KBM-7 (cell line): ENCODE results near the gene NPAS4.
"Not testable (repeated sequence)": the region's sequence is repeated elsewhere in the genome, so short reads cannot be mapped to it uniquely, and the experiment has no call there.

ENCODE experiments used
- DNase-seq: peaks from one replicate; pipeline ENCODE4 v3.0.0-alpha.2; 2015
- in situ Hi-C: fragments of 300-500 bp; cut with MboI; formaldehyde crosslinking; loops from 2 replicates; pipeline ENCODE4 v1.14.3; 2020; ENCODE audit warnings: low sequenced_read_pairs, low pct_unique_long_range_greater_than_20kb, mixed read lengths

The NPAS4 gene

DNA sequence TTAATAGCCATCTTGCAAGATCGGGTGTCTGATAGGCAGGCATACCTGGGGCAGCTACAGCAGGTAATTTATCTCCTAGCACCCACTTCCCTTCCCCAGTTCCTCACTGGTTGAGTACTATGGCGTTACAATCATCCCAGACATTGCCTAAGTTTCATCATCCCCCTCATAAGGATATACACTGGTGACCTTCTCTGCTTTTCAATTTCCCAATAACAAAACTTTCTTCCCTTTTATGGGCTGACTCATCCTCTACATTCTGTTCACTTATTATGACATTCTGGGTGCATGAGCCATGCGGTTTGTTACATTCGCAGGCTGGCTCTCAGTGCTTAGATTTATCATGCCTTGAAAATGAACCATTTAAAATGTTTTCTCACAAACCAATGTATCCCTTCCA lies 22.8 kb downstream of the NPAS4 start:
- in situ Hi-C loops = no loop called here
- peak; percentile 32 for DNase-seq

DNA sequence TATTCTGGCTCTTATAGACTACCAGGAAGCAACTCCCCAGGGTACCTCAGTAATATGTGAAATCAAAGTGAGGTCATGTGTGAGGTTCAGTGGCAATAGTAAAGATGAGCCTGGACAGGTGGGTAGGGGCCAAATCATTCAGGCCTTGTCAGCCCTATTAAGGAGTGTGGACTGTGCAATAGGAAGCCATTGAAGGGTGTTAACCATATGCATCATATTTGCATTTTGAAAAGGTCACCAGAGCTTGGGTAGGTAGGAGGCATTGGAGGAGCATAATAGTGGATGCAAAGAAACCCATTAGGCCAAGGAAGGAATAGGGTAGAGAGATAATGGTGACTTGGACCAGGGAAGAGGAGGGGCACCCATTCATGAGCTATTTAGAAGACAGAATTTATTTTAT lies 26.2 kb downstream of the NPAS4 start:
- in situ Hi-C loops = no loop called here
- no peak for DNase-seq

DNA sequence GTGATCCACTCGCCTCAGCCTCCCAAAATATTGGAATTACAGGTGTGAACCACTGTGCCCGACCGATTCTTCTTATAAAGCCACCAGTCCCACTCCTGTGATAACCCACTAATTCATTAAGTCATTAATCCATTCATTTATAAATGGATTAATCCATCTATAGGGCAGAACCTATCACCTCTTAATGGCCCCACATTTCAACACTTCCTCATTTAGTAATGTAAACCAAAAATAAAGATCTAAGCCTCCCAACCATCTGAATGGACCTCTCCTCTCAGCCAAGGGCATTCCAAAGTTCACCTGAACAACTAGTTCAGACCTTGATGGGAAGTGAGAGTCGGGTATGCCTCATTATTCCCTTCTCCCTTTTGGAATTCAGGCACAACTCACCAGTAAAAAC lies 27.7 kb downstream of the NPAS4 start:
- in situ Hi-C loops = no loop called here
- no peak for DNase-seq

DNA sequence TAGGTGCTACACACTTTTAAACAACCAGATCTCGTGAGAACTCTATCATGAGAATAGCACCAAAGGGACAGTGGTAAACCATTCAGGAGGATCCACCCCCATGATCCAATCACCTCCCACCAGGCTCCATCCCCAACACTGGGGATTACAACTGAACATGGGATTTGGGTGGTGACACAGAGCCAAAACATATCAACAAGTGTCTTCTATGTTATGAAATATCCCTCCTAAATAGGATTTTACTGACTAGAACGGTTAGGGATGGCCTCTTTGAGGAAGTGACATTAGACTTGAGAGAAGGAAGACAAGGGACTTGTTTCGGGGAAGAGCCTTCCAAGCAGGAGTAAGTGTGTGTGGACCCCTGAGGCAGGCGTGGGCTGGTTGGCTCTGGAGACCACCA lies 29.7 kb downstream of the NPAS4 start:
- in situ Hi-C loops = no loop called here
- DNase-seq = no peak

DNA sequence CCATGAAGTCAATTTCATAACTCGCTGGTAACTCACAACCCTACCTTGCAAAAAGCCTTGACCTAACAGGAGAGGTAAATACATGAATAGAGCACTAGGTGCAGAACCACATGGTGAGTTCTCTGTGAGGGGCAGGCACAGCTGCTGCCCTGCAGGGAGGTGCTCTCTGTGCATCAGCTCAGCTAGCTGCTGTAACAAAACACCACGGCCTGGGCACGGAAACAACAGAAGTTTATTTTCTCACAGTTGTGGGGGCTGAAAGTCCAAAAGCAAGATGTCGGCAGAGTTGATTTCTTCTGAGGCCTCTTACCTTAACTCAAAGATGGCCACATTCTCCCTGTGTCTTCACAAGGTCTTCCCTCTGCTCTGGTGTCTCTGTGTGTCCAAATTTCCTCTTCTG lies 30.8 kb downstream of the NPAS4 start:
- in situ Hi-C loops = no loop called here
- no peak for DNase-seq

DNA sequence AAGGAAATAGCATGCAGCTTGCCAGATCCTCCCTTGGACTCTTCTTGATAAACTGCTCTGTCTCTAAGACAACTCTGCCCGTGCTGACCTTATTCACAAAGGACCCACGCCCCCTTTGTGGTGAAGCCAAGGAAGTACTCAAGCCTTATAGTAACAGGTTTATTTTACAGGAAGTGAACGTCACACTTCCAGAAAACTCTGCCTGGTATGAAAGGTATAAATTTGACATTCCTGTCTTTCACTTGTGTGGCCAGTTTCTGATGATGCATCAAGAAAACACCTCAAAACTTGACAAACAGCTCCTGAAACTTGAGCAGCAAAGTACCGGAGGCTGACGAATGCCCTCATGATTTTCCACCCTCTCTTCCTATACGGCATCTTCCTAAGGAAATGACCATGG lies 33.4 kb downstream of the NPAS4 start:
- in situ Hi-C loops = no loop called here
- no peak for DNase-seq

DNA sequence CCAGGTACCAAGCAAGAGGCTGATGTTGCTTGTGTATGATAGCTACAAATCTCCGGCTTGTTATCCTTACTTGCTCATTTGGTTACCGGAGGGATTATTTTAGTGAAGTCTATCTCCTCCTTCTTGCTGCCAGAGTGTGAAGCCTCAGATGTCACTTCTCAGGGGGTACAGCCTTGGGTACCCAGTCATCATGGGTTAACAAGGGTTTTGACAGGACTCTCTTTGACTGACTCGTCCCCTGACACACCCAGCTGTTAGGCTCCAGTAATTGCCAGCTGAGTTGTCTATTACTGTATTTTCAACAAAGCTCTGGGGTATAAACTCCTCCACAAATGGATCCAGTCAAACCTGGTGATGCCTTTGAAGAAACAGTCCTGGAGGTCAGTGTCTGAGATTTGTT lies 34.0 kb downstream of the NPAS4 start:
- DNase-seq = no peak
- in situ Hi-C loops = no loop called here

DNA sequence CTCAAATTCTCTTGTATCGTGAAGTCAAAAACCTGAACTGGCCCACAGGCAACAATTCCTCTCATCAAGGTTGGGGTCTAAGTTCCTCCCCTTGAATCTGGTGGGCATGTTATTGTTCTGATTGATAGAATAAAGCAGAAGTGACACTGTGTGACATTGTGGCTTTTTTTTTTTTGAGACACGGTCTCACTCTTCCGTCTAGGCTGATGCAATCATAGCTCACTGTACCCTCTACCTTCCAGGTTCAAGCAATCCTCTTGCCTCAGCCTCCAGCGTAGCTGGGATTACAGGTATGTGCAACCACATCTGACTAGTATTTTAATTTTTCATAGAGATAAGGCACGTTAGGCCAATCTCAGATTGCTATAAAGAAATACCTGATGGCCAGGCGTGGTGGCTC lies 37.0 kb downstream of the NPAS4 start:
- peak; percentile 73 for DNase-seq
- in situ Hi-C loops = no loop called here

DNA sequence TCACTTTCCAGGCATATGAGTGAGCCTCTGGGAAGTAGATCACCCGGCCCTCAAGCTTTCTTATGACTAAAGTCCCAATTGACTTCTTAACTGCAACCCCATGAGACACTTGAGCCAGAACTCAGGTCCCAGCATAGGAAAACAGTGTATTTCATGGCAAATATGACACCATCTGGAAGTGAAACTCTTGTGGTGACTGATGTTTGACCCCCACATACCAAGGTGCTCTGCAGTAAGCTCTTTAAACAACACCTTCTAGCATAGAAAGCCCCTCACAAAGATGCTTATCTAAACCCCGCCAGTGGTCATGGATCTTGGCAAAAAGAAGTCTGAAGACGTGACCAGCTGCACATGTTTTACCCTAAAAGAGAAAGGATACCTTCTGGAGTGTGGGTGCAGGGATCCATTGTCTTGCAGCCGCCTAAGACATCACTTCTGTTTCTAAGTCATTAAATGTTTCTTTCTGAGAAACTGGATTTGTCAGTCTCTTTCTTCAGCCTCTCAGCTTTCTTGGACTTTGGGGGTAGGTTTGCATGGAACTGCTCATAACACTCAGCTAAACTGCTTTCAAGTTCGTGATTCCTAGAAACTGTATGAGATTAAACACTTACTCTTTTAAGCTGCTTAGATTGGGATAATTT lies 38.4 kb downstream of the NPAS4 start:
- peak; percentile 24 for DNase-seq
- in situ Hi-C loops = no loop called here

DNA sequence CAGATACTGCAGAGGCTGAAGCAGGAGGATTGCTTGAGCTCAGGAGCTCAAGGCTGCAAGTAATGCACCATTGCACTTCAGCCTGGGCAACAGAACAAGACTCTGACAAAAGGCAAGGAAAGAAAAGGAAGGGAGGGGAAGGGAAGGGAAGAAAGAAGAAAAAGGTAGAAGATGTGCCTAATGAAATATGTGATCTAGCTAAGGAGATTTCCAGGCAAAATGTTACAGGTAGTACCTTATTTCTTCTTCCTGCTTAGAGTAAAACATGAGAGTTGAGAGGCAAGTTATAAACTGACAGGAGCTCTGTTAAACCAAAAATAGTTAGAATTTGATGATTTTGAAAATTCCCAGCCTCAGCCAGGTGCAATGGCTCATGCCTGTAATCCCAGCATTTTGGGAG lies 41.2 kb downstream of the NPAS4 start:
- DNase-seq = no peak
- in situ Hi-C loops = no loop called here

DNA sequence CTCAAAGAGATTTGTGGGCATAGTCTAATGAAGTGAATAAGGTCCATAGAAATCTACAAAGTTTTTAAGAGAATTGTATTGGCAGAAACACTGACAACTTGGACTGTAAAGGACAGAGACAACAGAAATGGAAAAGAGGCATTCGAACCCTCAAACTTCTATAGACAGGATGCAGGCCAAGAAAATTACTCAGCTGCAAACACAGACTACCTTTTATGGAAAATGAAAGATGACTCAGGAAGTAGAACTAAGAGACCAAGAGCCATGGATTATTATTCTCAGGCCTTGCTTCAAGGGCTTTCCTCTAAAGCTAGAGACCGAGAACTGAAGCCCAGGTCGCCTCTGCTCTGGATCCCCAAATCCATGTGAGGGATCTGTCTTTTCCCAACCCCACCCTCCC lies 42.1 kb downstream of the NPAS4 start:
- in situ Hi-C loops = no loop called here
- no peak for DNase-seq

DNA sequence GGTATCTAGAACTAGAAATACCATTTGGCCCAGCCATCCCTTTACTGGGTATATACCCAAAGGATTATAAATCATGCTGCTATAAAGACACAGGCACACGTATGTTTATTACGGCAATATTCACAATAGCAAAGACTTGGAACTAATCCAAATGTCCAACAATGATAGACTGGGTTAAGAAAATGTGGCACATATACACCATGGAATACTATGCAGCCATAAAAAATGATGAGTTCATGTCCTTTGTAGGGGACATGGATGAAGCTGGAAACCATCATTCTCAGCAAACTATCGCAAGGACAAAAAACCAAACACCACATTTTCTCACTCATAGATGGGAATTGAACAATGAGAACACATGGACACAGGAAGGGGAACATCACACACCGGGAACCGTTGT lies 43.3 kb downstream of the NPAS4 start:
- DNase-seq, in situ Hi-C loops: not testable (repeated sequence)

DNA sequence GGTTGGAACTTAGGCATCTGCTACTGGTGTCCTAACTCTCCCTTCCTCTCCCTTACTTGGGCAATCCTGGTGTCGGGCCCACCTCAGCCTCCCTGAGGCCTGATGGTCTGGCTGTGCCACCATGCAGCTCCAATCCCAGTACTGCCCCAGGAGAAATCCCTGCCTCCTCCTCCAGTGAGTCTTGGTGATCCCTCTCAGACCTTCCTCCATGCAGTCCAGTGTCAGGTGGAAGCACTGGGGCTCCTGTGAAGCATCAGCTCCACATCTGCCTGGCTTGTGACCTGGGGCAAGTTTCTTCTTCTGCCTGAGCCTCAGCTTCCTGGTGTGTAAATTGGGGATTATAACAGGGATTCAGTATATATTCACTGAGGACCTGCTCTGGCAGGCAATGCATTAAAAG lies 44.1 kb downstream of the NPAS4 start:
- DNase-seq = no peak

DNA sequence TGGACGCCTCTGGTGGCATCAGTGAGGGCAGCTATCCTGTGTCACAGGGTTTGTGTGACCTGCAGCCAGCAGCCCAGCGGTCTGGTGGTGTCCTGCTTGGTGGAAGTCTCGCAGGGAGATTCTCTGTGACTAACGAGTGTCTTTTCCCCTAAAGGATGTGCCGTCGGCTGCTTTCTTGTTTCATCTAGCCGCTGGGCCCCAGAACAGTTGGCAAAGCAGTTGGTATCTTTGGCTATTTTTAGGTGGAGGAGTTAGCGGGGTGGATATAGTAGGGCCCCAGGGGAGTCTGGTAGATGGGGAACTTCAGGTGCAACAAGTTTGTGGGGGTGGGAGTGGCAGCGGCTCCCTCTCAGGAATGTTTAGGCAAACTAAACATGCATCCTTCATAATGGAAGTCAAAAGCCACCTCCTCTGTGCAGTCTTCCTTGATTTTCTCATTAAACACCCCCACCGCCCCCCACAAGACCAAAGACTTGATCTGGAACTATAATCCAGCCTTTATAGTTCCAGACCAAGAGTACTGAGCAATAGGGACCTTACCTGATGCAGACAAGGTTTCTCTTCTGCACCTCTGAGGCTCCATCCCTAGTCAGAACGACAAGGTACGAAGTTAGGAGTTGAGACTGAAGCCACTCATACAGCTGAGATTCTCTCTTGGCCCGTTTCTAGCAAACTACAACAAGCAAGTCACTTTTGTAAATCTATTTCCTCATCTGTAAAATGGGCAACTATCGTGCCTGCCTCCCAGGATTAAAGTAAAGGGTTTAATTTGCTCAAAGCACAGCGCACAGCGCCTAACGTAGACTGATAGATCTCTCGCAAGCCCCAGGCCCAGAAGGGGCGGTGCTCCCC lies 44.8 kb downstream of the NPAS4 start:
- DNase-seq = no peak
- in situ Hi-C loops = no loop called here

More for the DNA sequence above, 44.1 kb downstream of the NPAS4 start:
- in situ Hi-C loops = no loop called here

DNA sequence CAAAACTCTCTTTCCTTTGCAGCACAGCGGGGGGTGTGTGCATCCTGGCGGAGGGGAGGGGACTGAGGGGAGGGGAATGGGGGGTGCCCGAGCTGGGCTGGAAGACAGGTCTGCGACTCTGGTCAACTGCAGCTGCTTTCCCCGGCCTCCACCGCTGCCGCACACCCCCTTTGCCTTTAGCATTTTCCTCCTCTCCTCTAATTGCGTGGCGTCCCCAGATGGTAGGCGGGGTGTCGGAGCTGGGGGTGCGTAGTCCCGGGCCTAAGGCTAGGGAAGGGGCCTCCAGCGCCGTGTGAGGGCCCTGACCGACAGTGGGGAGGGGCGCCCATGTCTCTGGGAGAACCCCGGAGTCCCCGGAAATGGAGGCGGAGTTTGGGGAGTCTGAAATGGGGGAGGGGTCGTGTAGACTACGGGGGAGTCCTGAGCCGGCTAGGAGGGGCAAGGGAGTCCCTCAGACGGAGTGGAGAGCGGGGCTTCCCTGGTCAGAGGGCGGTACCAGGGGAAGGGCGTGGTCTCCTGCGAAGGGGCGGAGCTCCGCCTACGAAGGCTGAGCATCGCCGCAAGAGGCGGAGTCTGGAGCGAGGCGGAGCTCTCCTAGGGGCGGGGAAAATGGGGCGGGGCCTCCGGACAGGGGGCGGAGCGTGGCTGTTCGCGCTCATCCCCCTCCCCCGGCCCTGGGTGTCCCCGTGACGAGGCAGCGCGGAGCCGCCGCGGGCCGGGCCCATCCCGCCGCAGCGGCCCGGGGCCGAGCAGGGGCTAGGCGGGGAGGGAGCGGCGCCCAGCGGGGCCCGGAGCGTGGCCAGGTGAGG lies 45.6 kb downstream of the NPAS4 start, which contains the start of gene PELI3:
Gene PELI3 (plus strand): TSS at position 681 of the 809 bp plus-strand sequence. CDS start 1,224 bp downstream, outside the sequence.
- in situ Hi-C loops = no loop called here
- DNase-seq = peak; percentile 87

DNA sequence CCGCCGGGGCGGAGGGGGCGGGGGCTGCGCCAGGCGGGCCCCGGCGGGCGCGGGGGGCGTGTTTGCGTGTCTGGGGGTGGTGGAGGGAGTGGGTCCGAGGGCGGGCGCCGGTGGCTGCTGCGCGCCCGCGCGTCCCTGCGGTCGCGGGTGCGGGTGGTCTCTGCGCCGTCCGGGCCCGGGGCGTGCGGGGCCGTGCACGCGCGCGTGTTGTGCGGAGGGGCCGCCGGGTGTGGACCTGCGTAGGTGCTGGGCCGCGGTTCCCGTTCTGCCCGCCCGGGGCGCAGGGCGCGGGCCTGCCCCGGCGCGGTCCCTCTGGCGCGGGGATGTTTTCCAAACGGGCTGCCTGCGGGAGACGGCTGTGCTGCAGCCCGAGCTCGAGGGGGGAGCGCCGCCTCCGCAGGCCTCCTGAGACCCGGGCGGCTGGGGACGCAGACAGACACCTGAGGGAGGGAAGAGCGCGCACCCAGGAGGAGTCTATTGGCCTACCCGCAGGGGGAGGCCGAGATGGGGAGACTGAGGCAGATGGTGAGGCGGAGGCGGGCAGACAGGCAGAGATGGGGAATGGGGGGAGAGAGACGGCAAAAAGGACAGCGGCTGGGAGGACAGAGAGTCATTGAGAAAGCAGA lies 46.3 kb downstream of the NPAS4 start:
- in situ Hi-C loops = no loop called here
- no peak for DNase-seq

DNA sequence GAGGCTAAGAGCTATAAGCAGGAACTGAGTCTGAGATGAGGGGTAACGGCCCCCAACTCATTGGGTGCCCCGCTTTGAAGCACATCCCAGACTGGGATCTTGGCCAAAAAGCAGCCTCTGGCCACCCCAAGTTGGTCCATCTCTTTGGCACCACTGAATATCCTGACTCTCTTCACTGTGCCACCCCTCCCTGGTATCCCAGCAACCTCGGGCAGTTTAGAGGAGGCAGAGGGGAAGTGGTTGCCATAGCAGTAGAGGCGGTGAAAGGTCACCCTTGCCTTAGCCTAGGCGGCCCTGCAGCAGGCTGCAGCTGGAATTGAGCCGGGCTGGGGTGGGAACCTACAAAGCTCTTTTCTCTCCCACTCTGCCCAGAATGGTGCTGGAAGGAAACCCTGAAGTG lies 46.9 kb downstream of the NPAS4 start:
- peak; percentile 77 for DNase-seq

DNA sequence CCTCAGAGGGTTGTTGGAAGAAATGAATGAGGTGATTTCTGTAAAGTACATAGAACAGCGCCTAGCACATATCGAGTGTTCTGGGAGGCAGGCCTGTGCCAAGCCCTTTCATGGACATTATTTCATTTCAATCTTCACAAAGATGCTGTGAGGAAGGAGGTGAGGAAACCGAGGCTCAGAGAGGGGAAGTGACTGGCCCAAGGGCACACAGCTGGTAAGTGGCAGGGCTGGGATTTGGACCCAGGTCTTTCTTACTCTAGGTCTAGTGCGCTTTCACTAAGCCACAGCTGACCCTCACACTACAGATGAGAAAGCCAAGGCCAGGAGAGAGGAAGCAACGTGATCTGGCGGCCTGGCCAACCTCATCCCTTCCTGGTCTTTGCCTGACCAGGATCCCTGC lies 47.9 kb downstream of the NPAS4 start:
- no peak for DNase-seq
- in situ Hi-C loops = no loop called here

More for the DNA sequence above, 46.9 kb downstream of the NPAS4 start:
- in situ Hi-C loops = no loop called here

DNA sequence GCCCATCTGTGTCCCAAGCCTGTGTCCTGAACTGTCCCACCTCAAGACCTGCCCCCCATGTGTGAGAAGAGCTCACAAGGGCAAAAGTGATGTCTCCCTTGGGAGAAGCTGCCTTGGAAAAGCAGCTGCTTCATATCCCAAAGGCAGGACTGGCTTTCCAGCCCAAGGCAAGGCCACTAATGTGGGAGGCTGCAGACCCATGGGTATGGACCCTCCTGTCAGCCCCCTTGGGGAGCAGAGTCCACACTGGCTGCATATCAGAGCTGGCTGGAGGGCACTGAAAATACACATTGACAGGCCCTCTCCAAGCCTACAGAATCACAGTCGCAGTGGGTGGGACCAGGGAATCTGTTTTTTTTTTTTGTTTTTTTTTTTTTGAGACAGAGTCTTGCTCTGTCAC lies 48.6 kb downstream of the NPAS4 start:
- in situ Hi-C loops = no loop called here
- no peak for DNase-seq
